Transverse colon (tissue), 4 donors: ENCODE measurements around the gene MRGPRD.

Experiments
- CTCF ChIP-seq, 5 experiments: fragments of 200-600 bp in 3 of 5; fragments of 450-650 bp in 2 of 5; sonication (generic) in 3 of 5; IDR thresholded peaks; 1 replicate in 2 of 5; 2 replicates in 3 of 5; pipeline ENCODE4 v1.5.1; 2016 to 2017; ENCODE audit warnings: antibody characterized with exemption in 5 of 5, inconsistent platforms in 3 of 5, mild to moderate bottlenecking in 2 of 5, moderate library complexity in 1 of 5
- POLR2A ChIP-seq: fragments of 450-650 bp; IDR thresholded peaks from one replicate; pipeline ENCODE4 v1.6.1; 2016; ENCODE audit warnings: antibody characterized with exemption, mild to moderate bottlenecking, moderate library complexity
- POLR2AphosphoS5 ChIP-seq, 3 donors: sonication (generic); formaldehyde crosslinking; IDR thresholded peaks; one replicate each; pipeline ENCODE4 v1.6.1; 2016; ENCODE audit warnings: antibody characterized with exemption in 3 of 3

- no peak for TF ChIP-seq CTCF (IDR thresholded peaks at IDR 0.05)
- TF ChIP-seq POLR2AphosphoS5 (IDR thresholded peaks at IDR 0.05): no peak
- no peak for TF ChIP-seq POLR2A
Observed at GRCh38 chr11:68932933-68933577, 47.7 kb downstream of the MRGPRD start.
